H1 (cell line): ENCODE measurements around the gene COA5. TPM values are rescaled to one million over a fixed set of nuclear protein-coding genes. Genes with fewer than 3 reads are reported as not detected.

ENCODE experiments used
- CTCF ChIA-PET: fragments of 300-600 bp; sonication (Branson Sonifier 250); formaldehyde crosslinking; loops from one replicate; lab custom pipeline; 2021; ENCODE audit not compliant: partially characterized antibody; lab: Charles Lee
- POLR2A ChIA-PET: fragments of 300-600 bp; sonication (Branson Sonifier 250); formaldehyde crosslinking; loops from one replicate; lab custom pipeline; 2021; ENCODE audit warnings: inconsistent platforms; ENCODE audit not compliant: partially characterized antibody; lab: Charles Lee
- DNase-seq, 2 experiments: peaks; one replicate each; pipeline versions ENCODE4 v3.0.0 to v3.0.0-alpha.2; 2010 to 2022; ENCODE audit warnings: low spot score in 2 of 2, low read depth in 1 of 2, mixed read lengths in 1 of 2
- FAIRE-seq: peaks from 2 replicates; lab custom pipeline; 2011; peaks lifted over from hg19 to GRCh38; lab: Jason Lieb, UNC
- H2AFZ ChIP-seq: 2 replicates; pipeline ENCODE4 v1.8.1; 2012; ENCODE audit warnings: low read length, inconsistent platforms
- H2AK5ac ChIP-seq: 2 replicates; pipeline ENCODE4 v1.6.1; 2013; ENCODE audit warnings: low read depth, low read length
- H2BK120ac ChIP-seq: replicated peaks from 2 replicates; pipeline ENCODE3; 2013; ENCODE audit warnings: low read depth, low read length, inconsistent platforms
- H2BK12ac ChIP-seq: 2 replicates; pipeline ENCODE4 v1.6.1; 2013; ENCODE audit warnings: low read depth, low read length
- H2BK15ac ChIP-seq: 2 replicates; pipeline ENCODE4 v1.6.1; 2013; ENCODE audit warnings: low read length
- H2BK20ac ChIP-seq: 2 replicates; pipeline ENCODE4 v1.6.1; 2013; ENCODE audit warnings: low read length
- H2BK5ac ChIP-seq: 2 replicates; pipeline ENCODE4 v1.6.1; 2013; ENCODE audit warnings: low read depth, low read length
- H3K14ac ChIP-seq: 2 replicates; pipeline ENCODE4 v1.6.1; 2013; ENCODE audit warnings: inconsistent platforms; ENCODE audit not compliant: insufficient read length
- H3K18ac ChIP-seq: 2 replicates; pipeline ENCODE4 v1.6.1; 2013; ENCODE audit warnings: low read length; ENCODE audit errors: extremely low read depth
- H3K23ac ChIP-seq: 2 replicates; pipeline ENCODE4 v1.6.1; 2013; ENCODE audit warnings: inconsistent platforms; ENCODE audit not compliant: insufficient read length
- H3K23me2 ChIP-seq: 2 replicates; pipeline ENCODE4 v1.6.1; 2013; ENCODE audit warnings: low read depth, low read length
- H3K27ac ChIP-seq: 2 replicates; pipeline ENCODE4 v1.6.1; 2011; ENCODE audit warnings: low read depth, low read length, inconsistent platforms
- H3K27me3 ChIP-seq, 4 experiments: replicated peaks in 1 of 4; 1 replicate in 1 of 4; 2 replicates in 3 of 4; pipeline versions ENCODE4 v1.6.1 to v1.8.1; 2011 to 2013; ENCODE audit warnings: low read length in 3 of 4, mild to moderate bottlenecking in 3 of 4, inconsistent platforms in 2 of 4, mixed read lengths in 2 of 4, moderate library complexity in 1 of 4; ENCODE audit not compliant: control insufficient read depth in 3 of 4, insufficient read depth in 3 of 4; ENCODE audit errors: extremely low read depth in 1 of 4
- H3K36me3 ChIP-seq, 4 experiments: 2 replicates each; pipeline versions ENCODE4 v1.6.1 to v1.8.1; 2011 to 2013; ENCODE audit warnings: mild to moderate bottlenecking in 4 of 4, low read length in 3 of 4, moderate library complexity in 2 of 4, control low read depth in 1 of 4, inconsistent platforms in 1 of 4; ENCODE audit not compliant: insufficient read depth in 4 of 4, control insufficient read depth in 2 of 4
- H3K4ac ChIP-seq: replicated peaks from 2 replicates; pipeline ENCODE3; 2013; ENCODE audit warnings: low read length, low read depth, mixed read lengths, inconsistent platforms; ENCODE audit not compliant: insufficient read length
- H3K4me1 ChIP-seq, 4 experiments: replicated peaks in 1 of 4; 1 replicate in 1 of 4; 2 replicates in 3 of 4; pipeline versions ENCODE4 v1.6.1 to v1.8.1; 2011 to 2013; ENCODE audit warnings: low read length in 3 of 4, inconsistent platforms in 2 of 4, mixed read lengths in 1 of 4; ENCODE audit not compliant: insufficient read depth in 4 of 4, control insufficient read depth in 3 of 4
- H3K4me2 ChIP-seq, 2 experiments: 2 replicates each; pipeline versions ENCODE4 v1.6.1 to v1.8.1; 2011 to 2013; ENCODE audit warnings: low read depth in 2 of 2, low read length in 2 of 2, control low read depth in 1 of 2, inconsistent platforms in 1 of 2, mild to moderate bottlenecking in 1 of 2; ENCODE audit not compliant: insufficient read depth in 1 of 2
- H3K4me3 ChIP-seq, 4 experiments: fragments of 200-600, 300-600 bp in 1 of 4; sonication (generic), shearing (Covaris generic), sonication (Bioruptor Twin) in 1 of 4; 2 replicates each; pipeline versions ENCODE4 v1.5.1 to v1.8.1; 2011 to 2016; ENCODE audit warnings: low read length in 4 of 4, low read depth in 3 of 4, control low read depth in 2 of 4, inconsistent platforms in 2 of 4, mild to moderate bottlenecking in 2 of 4, mixed read lengths in 1 of 4, moderate library complexity in 1 of 4; ENCODE audit not compliant: insufficient read depth in 2 of 4; ENCODE audit errors: extremely low read depth in 1 of 4
- H3K56ac ChIP-seq: replicated peaks from 2 replicates; pipeline ENCODE3; 2013; ENCODE audit warnings: low read depth, mild to moderate bottlenecking, mixed read lengths, low read length, inconsistent platforms; ENCODE audit not compliant: insufficient read length
- H3K79me1 ChIP-seq: 2 replicates; pipeline ENCODE4 v1.6.1; 2013; ENCODE audit warnings: low read depth, low read length, control low read depth
- H3K79me2 ChIP-seq, 2 experiments: 2 replicates each; pipeline versions ENCODE4 v1.6.1 to v1.8.1; 2012 to 2013; ENCODE audit warnings: low read length in 2 of 2, mild to moderate bottlenecking in 2 of 2, inconsistent platforms in 1 of 2; ENCODE audit not compliant: insufficient read depth in 2 of 2, control insufficient read depth in 1 of 2
- H3K9ac ChIP-seq, 4 experiments: replicated peaks in 1 of 4; 1 replicate in 1 of 4; 2 replicates in 3 of 4; pipeline versions ENCODE4 v1.6.1 to v1.8.1; 2011 to 2013; ENCODE audit warnings: low read depth in 3 of 4, low read length in 3 of 4, control low read depth in 2 of 4, mild to moderate bottlenecking in 2 of 4, moderate library complexity in 2 of 4, inconsistent platforms in 1 of 4; ENCODE audit errors: extremely low read depth in 1 of 4
- H3K9me3 ChIP-seq, 2 experiments: 2 replicates each; pipeline versions ENCODE4 v1.6.1 to v1.8.1; 2012 to 2013; ENCODE audit warnings: mild to moderate bottlenecking in 2 of 2, moderate library complexity in 2 of 2, control low read depth in 1 of 2, inconsistent platforms in 1 of 2, low read depth in 1 of 2, low read length in 1 of 2, mixed read lengths in 1 of 2; ENCODE audit not compliant: insufficient read depth in 2 of 2
- H4K20me1 ChIP-seq, 2 experiments: replicated peaks in 1 of 2; 2 replicates each; pipeline versions ENCODE3 to v1.8.1; 2011 to 2013; ENCODE audit warnings: inconsistent platforms in 2 of 2, low read length in 2 of 2, mild to moderate bottlenecking in 1 of 2; ENCODE audit not compliant: insufficient read depth in 2 of 2, control insufficient read depth in 1 of 2
- H4K5ac ChIP-seq: 2 replicates; pipeline ENCODE4 v1.6.1; 2013; ENCODE audit warnings: low read length, low read depth, mixed read lengths, inconsistent platforms; ENCODE audit not compliant: insufficient read length
- H4K8ac ChIP-seq: 2 replicates; pipeline ENCODE4 v1.8.0; 2013; ENCODE audit warnings: mild to moderate bottlenecking, moderate library complexity, low read length, inconsistent platforms; ENCODE audit not compliant: insufficient read depth; ENCODE audit errors: extremely low read depth
- H4K91ac ChIP-seq: replicated peaks from 2 replicates; pipeline ENCODE3; 2013; ENCODE audit warnings: low read length, mixed read lengths, inconsistent platforms; ENCODE audit not compliant: insufficient read length
- CBX5 ChIP-seq: fragments of 300-800, 300-1000 bp; sonication (generic); IDR thresholded peaks from 2 replicates; pipeline ENCODE4 v1.7.1; 2016; ENCODE audit warnings: antibody characterized with exemption, low read length, low read depth
- CTCF ChIP-seq, 3 experiments: IDR thresholded peaks; 1 replicate in 2 of 3; 2 replicates in 1 of 3; pipeline versions ENCODE4 v1.5.1 to v1.6.1; 2011; ENCODE audit warnings: low read length in 3 of 3, mild to moderate bottlenecking in 3 of 3, inconsistent platforms in 2 of 3, low read depth in 1 of 3, moderate library complexity in 1 of 3; ENCODE audit not compliant: insufficient read depth in 1 of 3; ENCODE audit errors: control extremely low read depth in 1 of 3
- WGBS, 2 experiments: shearing (Covaris generic) in 1 of 2; methylation state at CpG; one replicate each; pipeline versions ENCODE4 v1.1.6 to v1.1.7; 2013 to 2015; ENCODE audit warnings: low lambda C conversion rate in 2 of 2, mixed read lengths in 2 of 2, inconsistent platforms in 1 of 2, low coverage in 1 of 2, missing lambda C conversion rate in 1 of 2; ENCODE audit not compliant: insufficient replicate concordance in 2 of 2, insufficient coverage in 1 of 2, insufficient read length in 1 of 2; ENCODE audit errors: extremely low coverage in 1 of 2, missing lambda C conversion rate in 1 of 2; 5-methylcytosine and 5-hydroxymethylcytosine counted together
- polyA plus RNA-seq, 7 experiments: library from polyadenylated mRNA; depleted of rRNA in 3 of 7; stranded (reverse) in 5 of 7; unstranded in 2 of 7; fragments of >200 nt in 5 of 7; fragments of 200-250 nt in 2 of 7; gene quantifications; 1 replicate in 5 of 7; 2 replicates in 1 of 7; 4 replicates in 1 of 7; pipeline versions ENCODE4 v1.2.1 to v1.2.3, GENCODE V29; 2011 to 2013; ENCODE audit warnings: missing spikeins in 2 of 7, mixed read lengths in 2 of 7
- total RNA-seq: library from RNA; stranded (reverse); fragmentation: NEBNext Ultra II Directional; extraction: Animal tissue kit (Norgen Biotek cat#: 25700); gene quantifications from 2 replicates; pipeline ENCODE4 v1.2.1, GENCODE V29; 2021

Gene COA5
- total and polyA plus RNA-seq, 2 of the 8 experiments (the other 6 are each of a cell fraction or from before 2014, with no cell fraction given), result 20.3 to 24.7 TPM

GRCh38 chr2:98577313-98577712 lies 31.0 kb downstream of the COA5 start:
- H2AK5ac ChIP-seq, result no peak overlapping the region
- H3K23me2 ChIP-seq, result no peaks in the 10 kb centered on the region
- no peak overlapping the region for H3K4ac ChIP-seq
- H4K5ac ChIP-seq, result no peak overlapping the region
- ChIA-PET CTCF (interaction anchor here (1.3 to 2.1 kb wide), 4 partner anchors 8 to 165 kb away, joined by 3 to 11 read pairs (median 4); no protein-coding TSS in a partner anchor), POLR2A (no interaction called here)
- H3K27me3 ChIP-seq, result no peaks in the 10 kb centered on the region
- H4K8ac ChIP-seq, result no peak overlapping the region
- peaks cover 3 to 14% (median 10%) of the 10 kb centered on the region in 4 experiments for H3K36me3 ChIP-seq
- H2BK120ac ChIP-seq, result no peak overlapping the region
- no peak overlapping the region for H3K56ac ChIP-seq
- 84% methylated on average over 10 of the region's 10 CpGs; no CpG with 5 or more reads in 1 of the 2 experiments for WGBS, 2 experiments
- no peak for DNase-seq
- no peaks in the 10 kb centered on the region for H3K4me1 ChIP-seq
- no peak overlapping the region for H4K91ac ChIP-seq
- no peak overlapping the region for H3K4me3 ChIP-seq
- H3K23ac ChIP-seq, result no peak overlapping the region
- H4K20me1 ChIP-seq, result peaks cover 0 to 2% of the 10 kb centered on the region in 2 experiments
- no peak overlapping the region for H3K18ac ChIP-seq
- H2BK12ac ChIP-seq, result no peak overlapping the region
- peak in 1 of 3 experiments; percentile 8; a peak in 1 of 4 replicates for TF ChIP-seq CTCF (IDR thresholded peaks at IDR 0.05; ENCODE audit: control extremely low read depth in 1 of 3, insufficient read depth in 1 of 3, low read depth in 1 of 3, low read length in 3 of 3)
- TF ChIP-seq CBX5, result no peak
- H3K4me2 ChIP-seq, result no peak overlapping the region
- no peak overlapping the region for H3K9ac ChIP-seq
- no peak overlapping the region for H2BK15ac ChIP-seq
- H2BK5ac ChIP-seq, result no peak overlapping the region
- no peaks in the 10 kb centered on the region for H3K9me3 ChIP-seq
- H2BK20ac ChIP-seq, result no peak overlapping the region
- no peak overlapping the region for H3K27ac ChIP-seq
- FAIRE-seq, result no peak
- H2AFZ ChIP-seq, result no peak overlapping the region
- H3K79me2 ChIP-seq, result no peaks in the 10 kb centered on the region
- H3K79me1 ChIP-seq, result no peaks in the 10 kb centered on the region
- H3K14ac ChIP-seq, result no peak overlapping the region
